Muscle of back (tissue), 11 donors: ENCODE measurements around the gene RPS25. TPM values are rescaled to one million over a fixed set of nuclear protein-coding genes. Genes with fewer than 3 reads are reported as not detected.
"Not testable (repeated sequence)": the region's sequence is repeated elsewhere in the genome, so short reads cannot be mapped to it uniquely, and the experiment has no call there.

ENCODE experiments used
- DNase-seq, 3 donors: peaks; one replicate each; pipeline versions ENCODE4 v3.0.0 to v3.0.0-alpha.2; 2013
- polyA plus RNA-seq, 10 donors: library from polyadenylated mRNA; unstranded; fragments of 120-200 nt; gene quantifications; one replicate each; pipeline ENCODE4 v1.2.1, GENCODE V29; 2013; ENCODE audit not compliant: insufficient read length in 10 of 10

Gene RPS25
- polyA plus RNA-seq, 10 donors, result 1,511 to 2,041 (median 1,652) TPM

DNA sequence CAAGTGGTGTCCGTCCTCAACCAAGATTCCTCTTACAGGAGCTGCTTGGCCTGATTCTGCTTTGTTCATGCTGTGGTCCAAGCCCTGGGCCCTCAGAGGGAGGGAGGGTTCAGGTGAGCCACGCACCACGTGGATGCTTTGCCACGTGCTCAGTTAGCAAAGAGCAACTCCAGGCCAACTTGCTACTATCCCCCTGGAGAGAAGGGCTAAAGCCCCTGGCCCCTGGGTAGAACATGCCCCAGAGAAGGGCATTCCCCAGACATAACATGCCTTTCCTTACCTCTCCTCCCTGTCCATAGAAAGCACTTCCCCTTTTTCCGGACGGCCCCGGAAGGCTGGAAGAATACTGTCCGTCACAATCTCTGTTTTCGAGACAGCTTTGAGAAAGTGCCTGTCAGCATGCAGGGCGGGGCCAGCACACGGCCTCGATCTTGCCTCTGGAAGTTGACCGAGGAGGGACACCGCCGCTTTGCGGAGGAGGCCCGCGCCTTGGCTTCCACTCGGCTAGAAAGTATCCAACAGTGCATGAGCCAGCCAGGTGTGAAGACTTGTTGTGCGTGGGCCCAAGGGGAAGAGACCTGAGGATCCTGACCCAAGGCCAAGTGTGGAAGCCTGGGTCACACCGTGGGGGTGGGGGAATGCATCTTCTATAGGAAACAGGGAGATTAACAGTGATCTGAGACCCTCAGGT lies 37.8 kb downstream of the RPS25 start:
- DNase-seq, result peak in 2 of 3 donors; percentile 4 to 58

- DNase-seq, result no peak
These were observed 38.7 kb downstream of the RPS25 start for GRCh38 chr11:118979434-118979833.

- DNase-seq, result no peak
These were observed 42.1 kb downstream of the RPS25 start for GRCh38 chr11:118975771-118976709.

GRCh38 chr11:118973985-118974384 lies 44.2 kb downstream of the RPS25 start:
- no peak for DNase-seq

- DNase-seq, result no peak
These were observed 46.5 kb downstream of the RPS25 start, which contains the start of gene FOXR1 for GRCh38 chr11:118971646-118972045. FOXR1 (plus strand) TSS chr11:118971761; CDS start chr11:118971932, 171 bp downstream.

DNA sequence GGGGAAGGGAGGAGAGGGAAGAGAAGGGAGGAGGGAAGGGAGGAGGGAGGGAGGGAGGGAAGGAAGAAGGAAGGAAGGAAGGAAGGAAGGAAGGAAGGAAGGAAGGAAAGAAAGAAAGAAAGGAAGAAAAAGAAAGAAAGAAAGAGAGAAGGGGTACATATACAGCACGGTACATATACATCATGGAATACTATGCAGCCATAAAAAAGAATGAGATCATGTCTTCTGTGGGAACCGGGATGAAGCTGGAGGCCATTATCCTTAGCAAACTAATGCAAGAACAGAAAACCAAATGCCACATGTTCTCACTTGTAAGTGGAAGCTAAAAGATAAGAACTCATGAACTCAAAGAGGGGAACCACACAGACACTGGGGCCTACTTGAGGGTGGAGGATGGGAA lies 48.6 kb downstream of the RPS25 start:
- not testable (repeated sequence) for DNase-seq

Other genes starting within 250 kb of the RPS25 start
- 10 to 100 TPM; 61.9 to 92.0 (median 81.8) TPM for gene DDX6, start 227.2 kb downstream of the RPS25 start, polyA plus RNA-seq
- under 1 TPM in 5 of 10 donors, not detected in 5; 0.04 to 0.11 (median 0.06) TPM for gene CXCR5, start 134.5 kb downstream of the RPS25 start, polyA plus RNA-seq
- gene BCL9L, start 92.4 kb downstream of the RPS25 start, polyA plus RNA-seq, result 10 to 100 TPM; 48.2 to 88.1 (median 62.4) TPM
- gene UPK2, start 62.0 kb downstream of the RPS25 start, polyA plus RNA-seq, result 1 to 10 TPM in 4 of 10 donors, under 1 TPM in 6; 0.56 to 2.4 (median 0.87) TPM
- under 1 TPM in 2 of 10 donors, not detected in 8; 0.22 to 0.30 TPM for gene FOXR1, start 46.6 kb downstream of the RPS25 start, polyA plus RNA-seq
- gene CENATAC, start 20.2 kb downstream of the RPS25 start, polyA plus RNA-seq, result 10 to 100 TPM in 8 of 10 donors, 1 to 10 TPM in 2; 7.1 to 28.2 (median 12.0) TPM
- gene TRAPPC4, start 423 bp upstream of the RPS25 start, polyA plus RNA-seq, result 10 to 100 TPM; 41.7 to 55.9 (median 48.0) TPM
- 10 to 100 TPM in 5 of 10 donors, 1 to 10 TPM in 5; 8.4 to 13.0 (median 10.0) TPM for gene SLC37A4, start 12.5 kb upstream of the RPS25 start, polyA plus RNA-seq
- gene HYOU1, start 38.9 kb upstream of the RPS25 start, polyA plus RNA-seq, result 10 to 100 TPM; 35.3 to 62.1 (median 41.8) TPM
- gene VPS11, start 49.5 kb upstream of the RPS25 start, polyA plus RNA-seq, result 10 to 100 TPM; 24.9 to 35.4 (median 27.8) TPM
- 10 to 100 TPM; 18.2 to 28.9 (median 23.0) TPM for gene HMBS, start 66.5 kb upstream of the RPS25 start, polyA plus RNA-seq
- 10 to 100 TPM; 24.4 to 35.7 (median 30.7) TPM for gene DPAGT1, start 83.5 kb upstream of the RPS25 start, polyA plus RNA-seq
- gene C2CD2L, start 89.0 kb upstream of the RPS25 start, polyA plus RNA-seq, result 1 to 10 TPM; 6.4 to 9.4 (median 7.1) TPM
- gene HINFP, start 103.2 kb upstream of the RPS25 start, polyA plus RNA-seq, result 10 to 100 TPM; 13.7 to 25.0 (median 17.8) TPM
- gene ABCG4, start 130.7 kb upstream of the RPS25 start, polyA plus RNA-seq, result under 1 TPM; 0.10 to 0.60 (median 0.32) TPM
- gene NLRX1, start 150.4 kb upstream of the RPS25 start, polyA plus RNA-seq, result 10 to 100 TPM in 9 of 10 donors, 1 to 10 TPM in 1; 9.7 to 12.4 (median 11.6) TPM
- under 1 TPM in 5 of 10 donors, not detected in 5; 0.09 to 0.34 (median 0.22) TPM for gene NHERF4, start 167.1 kb upstream of the RPS25 start, polyA plus RNA-seq
- gene CBL, start 188.0 kb upstream of the RPS25 start, polyA plus RNA-seq, result 10 to 100 TPM; 10.1 to 16.7 (median 13.2) TPM